Measurements from ENCODE around the gene WDR88. TPM values are rescaled to one million over a fixed set of nuclear protein-coding genes. Genes with fewer than 3 reads are reported as not detected.

The WDR88 gene
- total and polyA plus RNA-seq, 2 donors (not counting 3 experiments of a cell fraction or from before 2014, with no cell fraction given) = not detected

GRCh38 chr19:33220115-33220514 lies 88.2 kb downstream of the WDR88 start:
- POLR2A ChIA-PET = no interaction called here
- H3K9ac ChIP-seq (replicated peaks; ENCODE audit: extremely low read depth, insufficient read depth, low read length) = no peak overlapping the region
- H3K4me1 ChIP-seq (ENCODE audit: control insufficient read depth, extremely low read depth, insufficient read depth, low read length) = no peaks in the 10 kb centered on the region
- H3K36me3 ChIP-seq (ENCODE audit: control insufficient read depth in 2 of 2, extremely low read depth in 1 of 2, insufficient read depth in 2 of 2, low read length in 2 of 2) = no peaks in the 10 kb centered on the region
- H3K9me3 ChIP-seq (replicated peaks; ENCODE audit: control insufficient read depth, insufficient read depth, low read length) = no peaks in the 10 kb centered on the region
- H4K20me1 ChIP-seq (replicated peaks; ENCODE audit: control insufficient read depth, extremely low read depth, insufficient read depth, low read length) = no peaks in the 10 kb centered on the region
- TF ChIP-seq CTCF (IDR thresholded peaks at IDR 0.05; ENCODE audit: extremely low read depth in 1 of 2, insufficient read depth in 1 of 2, low read depth in 1 of 2, low read length in 2 of 2) = no peak
- TF ChIP-seq POLR2A (IDR thresholded peaks at IDR 0.05; ENCODE audit: low read depth, low read length) = no peak
- TF ChIP-seq FOS (IDR thresholded peaks at IDR 0.05; ENCODE audit: borderline replicate concordance, insufficient read depth, low read length) = no peak
- TF ChIP-seq MAX (IDR thresholded peaks at IDR 0.05; ENCODE audit: insufficient read depth, insufficient read length) = no peak
- no peak for TF ChIP-seq JUN (IDR thresholded peaks at IDR 0.05; ENCODE audit: borderline replicate concordance, insufficient read depth, insufficient read length, low read depth)
- no peak for TF ChIP-seq POLR2AphosphoS5 (IDR thresholded peaks at IDR 0.05; ENCODE audit: insufficient read depth, low read depth, low read length)
- no TSS peak for BruUV-seq (replicated peaks)
- H2AFZ ChIP-seq (ENCODE audit: low read depth, low read length) = no peak overlapping the region
- dilution Hi-C loops (cut with MboI; ENCODE audit: extremely low pct_ligation_motif_present, low sequenced_read_pairs) (no loop called here), intact Hi-C loops (cut with micrococcal nuclease) (no loop called here)
- CTCF ChIA-PET = no interaction called here
- H3K27me3 ChIP-seq (ENCODE audit: control insufficient read depth in 2 of 2, insufficient read depth in 2 of 2, low read length in 2 of 2) = peaks cover 10 to 11% of the 10 kb centered on the region in 2 experiments
- no peak overlapping the region for H3K4me2 ChIP-seq (ENCODE audit: insufficient read depth, low read length)
- no peak for FAIRE-seq
- H3K9me1 ChIP-seq (replicated peaks; ENCODE audit: control insufficient read depth, extremely low read depth, insufficient read depth, low read length) = no peaks in the 10 kb centered on the region
- H3K4me3 ChIP-seq (replicated peaks in 1 of 3; ENCODE audit: insufficient read depth in 1 of 3, low read depth in 1 of 3, low read length in 3 of 3) = no peak overlapping the region
- no peaks in the 10 kb centered on the region for H3K79me2 ChIP-seq (ENCODE audit: control insufficient read depth, insufficient read depth, low read length)
- no peak overlapping the region for H3K27ac ChIP-seq (ENCODE audit: insufficient read depth, low read depth, low read length)
- DNase-seq (ENCODE audit: low read depth, low spot score) = no peak

DNA sequence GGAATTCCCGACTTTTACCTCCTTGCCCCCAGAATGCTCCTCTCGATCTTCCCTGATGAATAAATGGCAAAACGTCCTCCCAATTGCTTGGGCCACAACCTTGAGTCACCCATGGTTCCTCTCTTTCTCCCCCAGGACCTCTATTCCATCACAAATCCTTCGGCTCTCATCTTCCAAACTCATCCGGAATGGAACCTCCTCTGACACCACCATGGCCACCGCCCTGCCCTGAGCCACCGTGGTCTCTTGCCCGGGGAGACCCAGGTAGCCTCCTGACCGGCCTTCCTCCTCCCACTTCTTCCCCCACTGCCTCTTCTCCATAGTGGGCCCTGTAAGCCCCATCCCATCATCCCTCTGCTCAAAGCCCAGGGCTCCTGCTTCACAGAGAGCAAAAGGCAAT lies 88.8 kb downstream of the WDR88 start:
- H3K36me3 ChIP-seq (ENCODE audit: control insufficient read depth in 2 of 2, extremely low read depth in 1 of 2, insufficient read depth in 2 of 2, low read length in 2 of 2) = no peaks in the 10 kb centered on the region
- H2AFZ ChIP-seq (ENCODE audit: low read depth, low read length) = no peak overlapping the region
- no peak overlapping the region for H3K9ac ChIP-seq (replicated peaks; ENCODE audit: extremely low read depth, insufficient read depth, low read length)
- dilution Hi-C loops (cut with MboI; ENCODE audit: extremely low pct_ligation_motif_present, low sequenced_read_pairs) (no loop called here), intact Hi-C loops (cut with micrococcal nuclease) (no loop called here)
- DNase-seq (ENCODE audit: low read depth, low spot score) = no peak
- H3K9me3 ChIP-seq (replicated peaks; ENCODE audit: control insufficient read depth, insufficient read depth, low read length) = no peaks in the 10 kb centered on the region
- ChIA-PET POLR2A (no interaction called here), CTCF (interaction anchor here (1.3 kb wide), 1 partner anchor 15 kb away, joined by 3 read pairs; no protein-coding TSS in a partner anchor)
- no peak overlapping the region for H3K4me3 ChIP-seq (replicated peaks in 1 of 3; ENCODE audit: insufficient read depth in 1 of 3, low read depth in 1 of 3, low read length in 3 of 3)
- H3K4me1 ChIP-seq (ENCODE audit: control insufficient read depth, extremely low read depth, insufficient read depth, low read length) = no peaks in the 10 kb centered on the region
- no peaks in the 10 kb centered on the region for H4K20me1 ChIP-seq (replicated peaks; ENCODE audit: control insufficient read depth, extremely low read depth, insufficient read depth, low read length)
- BruUV-seq (replicated peaks) = no TSS peak
- FAIRE-seq = no peak
- H3K79me2 ChIP-seq (ENCODE audit: control insufficient read depth, insufficient read depth, low read length) = no peaks in the 10 kb centered on the region
- no peak overlapping the region for H3K27ac ChIP-seq (ENCODE audit: insufficient read depth, low read depth, low read length)
- H3K4me2 ChIP-seq (ENCODE audit: insufficient read depth, low read length) = no peak overlapping the region
- no peaks in the 10 kb centered on the region for H3K9me1 ChIP-seq (replicated peaks; ENCODE audit: control insufficient read depth, extremely low read depth, insufficient read depth, low read length)
- peaks cover 14% of the 10 kb centered on the region in 2 experiments for H3K27me3 ChIP-seq (ENCODE audit: control insufficient read depth in 2 of 2, insufficient read depth in 2 of 2, low read length in 2 of 2)
- TF ChIP-seq EZH2 (IDR thresholded peaks at IDR 0.05; ENCODE audit: borderline replicate concordance, low read depth, low read length, severe bottlenecking) (no peak), POLR2A (IDR thresholded peaks at IDR 0.05; ENCODE audit: low read depth, low read length) (no peak), FOS (IDR thresholded peaks at IDR 0.05; ENCODE audit: borderline replicate concordance, insufficient read depth, low read length) (no peak), MAX (IDR thresholded peaks at IDR 0.05; ENCODE audit: insufficient read depth, insufficient read length) (no peak), POLR2AphosphoS5 (IDR thresholded peaks at IDR 0.05; ENCODE audit: insufficient read depth, low read depth, low read length) (no peak), CTCF (IDR thresholded peaks at IDR 0.05; ENCODE audit: extremely low read depth in 1 of 2, insufficient read depth in 1 of 2, low read depth in 1 of 2, low read length in 2 of 2) (no peak), GATA2 (IDR thresholded peaks at IDR 0.05; ENCODE audit: insufficient read depth, insufficient read length, low read depth, low read length) (no peak), JUN (IDR thresholded peaks at IDR 0.05; ENCODE audit: borderline replicate concordance, insufficient read depth, insufficient read length, low read depth) (no peak)
